Inflammatory macrophage (primary cell): ENCODE measurements around the gene RTCB.
A peak's percentile ranks its signal among the peaks of the same experiment; 100 is the strongest.
"Not testable (repeated sequence)": the region's sequence is repeated elsewhere in the genome, so short reads cannot be mapped to it uniquely, and the experiment has no call there.

Experiments
- DNase-seq, 2 donors: peaks; one replicate each; pipeline ENCODE4 v3.0.0-alpha.2; 2020 to 2022

RTCB gene

DNA sequence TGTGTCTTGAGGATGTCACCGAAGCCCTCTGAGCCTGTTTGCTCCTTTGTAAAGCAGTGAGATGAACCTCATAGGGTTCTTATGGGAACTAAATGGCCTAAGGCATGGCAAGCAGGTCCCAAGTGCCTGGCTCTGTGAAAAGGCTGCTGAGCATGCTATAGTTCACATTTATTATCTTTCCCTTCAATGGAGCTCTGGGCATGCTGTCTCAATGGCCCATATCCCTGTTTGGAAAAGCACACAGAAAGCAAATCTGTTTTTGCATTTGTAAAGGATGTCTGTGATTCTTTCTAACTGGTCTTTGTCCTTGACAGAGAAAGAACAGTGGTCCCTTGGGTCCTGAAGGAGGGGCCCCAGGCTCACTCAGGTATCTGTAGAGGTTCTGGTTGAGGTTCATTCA lies 26.4 kb downstream of the RTCB start:
- DNase-seq = no peak

DNA sequence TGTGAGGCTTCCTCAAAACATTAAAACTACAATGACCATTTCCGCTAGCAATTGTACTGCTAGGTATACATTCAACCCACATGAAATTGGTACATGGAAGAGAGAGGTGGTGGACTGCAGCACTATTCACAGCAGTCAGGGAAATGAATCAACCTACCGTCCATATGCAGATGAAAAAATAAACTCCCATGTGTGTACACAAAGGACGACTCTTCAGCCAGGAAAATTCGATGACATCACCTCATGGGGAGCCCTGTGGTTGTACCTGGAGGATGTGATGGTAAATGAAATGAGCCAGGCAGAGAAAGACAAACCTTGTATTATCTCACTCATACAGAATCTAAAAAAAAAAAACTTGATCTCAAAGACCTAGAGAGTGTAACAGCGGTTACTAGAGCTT lies 31.1 kb downstream of the RTCB start:
- DNase-seq = no peak

DNA sequence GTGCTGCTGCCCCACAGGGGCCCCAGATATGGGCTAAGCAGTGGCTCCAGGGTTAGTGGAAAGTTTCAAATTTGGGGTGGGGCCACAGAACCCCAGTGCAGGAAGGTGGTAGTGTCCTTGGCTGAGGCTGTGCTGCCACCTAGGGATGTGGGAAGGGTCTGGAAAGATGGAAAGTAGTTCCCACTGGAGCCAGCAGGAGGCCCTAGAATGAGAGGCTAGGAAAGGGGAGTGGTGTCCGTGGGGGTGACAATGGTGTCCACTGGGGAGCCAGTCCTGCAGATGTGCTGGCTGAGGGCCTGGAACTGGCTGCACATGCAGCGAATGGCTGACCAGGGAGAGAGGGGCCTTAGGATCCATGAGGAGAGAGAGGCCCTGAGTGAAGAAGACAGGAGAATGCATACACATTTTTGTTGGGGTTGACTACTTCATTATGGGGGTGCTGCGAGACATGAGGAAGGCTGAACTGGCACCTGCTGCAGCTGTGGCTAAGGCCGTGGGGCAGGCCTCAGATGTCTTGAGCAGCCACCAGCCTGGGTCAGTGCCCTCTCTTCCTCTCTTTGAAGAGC lies 33.3 kb downstream of the RTCB start:
- peak; percentile 42 to 50 for DNase-seq

DNA sequence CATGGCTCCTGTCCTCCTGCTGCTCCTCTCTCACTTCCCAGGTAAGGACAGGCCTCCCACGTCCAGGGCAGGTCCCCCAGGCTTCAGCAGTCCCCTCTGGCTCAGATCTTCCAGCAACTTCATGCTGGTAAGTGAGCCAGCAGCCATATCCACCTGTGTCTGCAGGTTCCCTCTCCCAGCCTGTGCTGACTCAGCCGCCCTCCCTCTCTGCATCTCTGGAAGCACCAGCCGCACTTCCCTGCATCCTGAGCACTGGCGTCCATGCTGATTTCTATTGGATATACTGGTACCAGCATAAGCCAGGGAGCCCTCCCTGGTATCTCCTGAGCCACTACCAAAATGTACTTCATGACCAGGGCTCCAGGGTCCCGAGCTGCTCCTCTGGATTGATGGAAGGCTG lies 35.4 kb downstream of the RTCB start:
- no peak for DNase-seq

DNA sequence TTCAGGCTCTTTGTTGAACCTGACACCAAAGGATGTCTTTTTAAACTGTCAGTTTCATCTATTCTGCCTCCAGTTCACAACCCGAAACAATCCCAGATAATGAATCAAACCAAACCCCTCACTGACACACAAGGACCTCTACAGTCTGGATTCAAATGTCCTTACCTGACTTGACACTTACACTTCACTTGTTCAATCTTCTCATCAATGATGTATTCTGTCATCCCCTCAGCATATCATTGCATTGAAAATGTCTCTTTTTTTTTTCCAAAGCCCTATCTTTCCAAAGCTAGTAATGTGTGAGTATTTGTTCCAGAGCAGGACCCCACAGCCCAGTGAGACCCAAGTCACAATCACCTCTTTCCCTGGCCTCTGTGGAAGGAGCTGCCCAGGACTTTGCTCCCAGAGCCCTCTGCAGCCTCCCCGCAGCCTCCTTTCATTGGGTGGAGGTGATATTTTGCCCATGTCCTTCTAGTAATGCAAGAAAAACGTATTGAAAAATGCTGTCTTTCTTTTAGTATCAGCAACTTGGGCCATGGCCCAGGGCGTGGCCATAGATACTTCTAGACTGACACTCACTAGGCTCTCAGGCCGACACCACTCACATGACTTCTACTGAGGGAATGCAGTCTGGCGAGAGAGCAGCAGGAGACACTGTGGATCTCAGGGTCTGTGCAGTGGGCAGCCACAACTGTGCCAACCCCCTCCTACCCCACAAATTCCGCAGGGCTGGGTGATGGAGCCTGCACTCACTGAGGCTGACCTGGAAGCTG lies 36.2 kb downstream of the RTCB start:
- DNase-seq = no peak

DNA sequence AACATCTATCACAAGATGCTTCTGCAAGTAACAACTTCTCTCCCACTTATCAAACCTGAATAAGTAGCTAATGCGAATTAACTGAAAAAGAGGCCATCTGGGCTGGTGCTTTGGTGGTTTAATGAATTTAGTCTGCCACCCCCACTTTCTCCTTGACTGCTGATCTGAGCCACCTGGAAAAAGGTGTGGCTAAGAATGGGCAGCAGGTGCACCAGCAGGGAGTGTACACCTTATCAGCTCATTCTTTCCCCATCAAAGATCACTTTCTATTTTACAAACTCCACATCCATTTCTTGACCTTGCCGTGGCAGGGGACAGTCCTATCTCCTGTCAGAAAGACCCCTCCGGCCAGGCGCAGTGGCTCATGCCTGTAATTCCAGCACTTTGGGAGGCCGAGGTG lies 47.8 kb downstream of the RTCB start:
- DNase-seq = no peak

DNA sequence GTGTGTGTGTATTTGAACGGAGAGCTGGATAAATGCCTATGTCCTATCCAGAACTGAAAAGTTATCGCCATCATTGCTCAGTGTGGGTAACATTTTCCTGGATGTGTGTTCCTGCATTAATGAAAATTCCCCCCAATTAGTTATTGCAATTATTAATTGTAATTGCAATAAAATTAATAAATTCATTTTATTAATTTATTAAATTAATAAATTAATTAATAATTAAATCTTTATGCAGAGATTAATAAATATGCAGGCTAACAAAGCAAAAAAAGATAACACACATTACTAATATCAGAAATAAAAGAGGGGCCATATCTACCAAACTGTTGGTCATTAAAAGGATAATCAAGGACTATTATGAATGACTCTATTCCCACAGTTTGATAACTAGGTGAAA lies 50.8 kb downstream of the RTCB start:
- DNase-seq = no peak

DNA sequence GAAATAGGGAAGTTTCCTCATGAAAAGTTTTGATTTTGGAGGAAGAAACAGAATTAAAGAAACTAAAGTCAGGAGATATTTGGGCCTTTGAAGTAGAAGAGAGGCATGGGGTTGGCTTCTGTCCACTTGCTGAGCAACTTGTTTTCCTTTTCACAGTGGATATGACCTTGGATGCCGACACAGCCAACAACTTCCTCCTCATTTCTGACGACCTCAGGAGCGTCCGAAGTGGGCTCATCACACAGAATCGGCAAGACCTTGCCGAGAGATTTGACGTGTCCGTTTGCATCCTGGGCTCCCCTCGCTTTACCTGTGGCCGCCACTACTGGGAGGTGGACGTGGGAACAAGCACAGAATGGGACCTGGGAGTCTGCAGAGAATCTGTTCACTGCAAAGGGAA lies 52.0 kb downstream of the RTCB start:
- DNase-seq = not testable (repeated sequence)

DNA sequence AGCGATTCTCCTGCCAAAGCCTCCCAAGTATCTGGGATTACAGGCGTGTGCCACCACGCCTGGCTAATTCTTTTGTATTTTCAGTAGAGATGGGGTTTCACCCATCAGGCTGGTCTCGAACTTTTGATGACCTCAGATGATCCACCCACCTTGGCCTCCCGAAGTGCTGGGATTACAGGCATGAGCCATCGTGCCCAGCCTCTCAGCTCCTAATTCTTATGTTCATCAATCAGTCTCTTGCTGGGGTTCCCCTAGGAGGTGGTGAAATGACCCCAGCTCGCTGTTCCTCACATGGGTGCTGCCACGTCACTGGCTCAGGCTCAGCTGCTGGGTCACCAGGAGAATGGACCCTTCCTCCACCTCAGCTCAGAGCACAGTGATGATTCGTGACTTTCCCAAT lies 54.5 kb downstream of the RTCB start, which contains the start of gene RFPL3:
RFPL3 (plus strand) TSS at position 301 of the 400 bp plus-strand sequence. CDS start 205 bp downstream, outside the sequence.
- DNase-seq = not testable (repeated sequence)

DNA sequence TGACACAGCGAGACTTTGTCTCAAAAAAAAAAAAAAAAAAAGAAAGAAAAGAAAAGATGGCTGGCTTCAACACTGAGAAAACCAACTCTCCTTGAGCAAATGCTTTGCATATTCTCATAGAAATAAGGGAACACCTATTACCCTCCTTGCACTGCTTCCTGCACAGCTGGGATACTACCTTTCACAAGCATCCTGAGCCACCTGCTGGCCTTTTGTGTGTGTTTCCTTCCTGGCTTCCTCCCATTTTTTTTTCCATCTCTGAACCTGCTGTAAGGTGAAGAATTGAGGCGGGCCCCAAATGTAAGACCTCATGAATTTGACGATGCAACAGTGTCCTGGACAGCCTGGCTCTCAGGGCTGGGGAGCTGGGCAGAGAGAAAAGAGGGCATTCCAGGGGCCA lies 56.3 kb downstream of the RTCB start:
- no peak for DNase-seq

DNA sequence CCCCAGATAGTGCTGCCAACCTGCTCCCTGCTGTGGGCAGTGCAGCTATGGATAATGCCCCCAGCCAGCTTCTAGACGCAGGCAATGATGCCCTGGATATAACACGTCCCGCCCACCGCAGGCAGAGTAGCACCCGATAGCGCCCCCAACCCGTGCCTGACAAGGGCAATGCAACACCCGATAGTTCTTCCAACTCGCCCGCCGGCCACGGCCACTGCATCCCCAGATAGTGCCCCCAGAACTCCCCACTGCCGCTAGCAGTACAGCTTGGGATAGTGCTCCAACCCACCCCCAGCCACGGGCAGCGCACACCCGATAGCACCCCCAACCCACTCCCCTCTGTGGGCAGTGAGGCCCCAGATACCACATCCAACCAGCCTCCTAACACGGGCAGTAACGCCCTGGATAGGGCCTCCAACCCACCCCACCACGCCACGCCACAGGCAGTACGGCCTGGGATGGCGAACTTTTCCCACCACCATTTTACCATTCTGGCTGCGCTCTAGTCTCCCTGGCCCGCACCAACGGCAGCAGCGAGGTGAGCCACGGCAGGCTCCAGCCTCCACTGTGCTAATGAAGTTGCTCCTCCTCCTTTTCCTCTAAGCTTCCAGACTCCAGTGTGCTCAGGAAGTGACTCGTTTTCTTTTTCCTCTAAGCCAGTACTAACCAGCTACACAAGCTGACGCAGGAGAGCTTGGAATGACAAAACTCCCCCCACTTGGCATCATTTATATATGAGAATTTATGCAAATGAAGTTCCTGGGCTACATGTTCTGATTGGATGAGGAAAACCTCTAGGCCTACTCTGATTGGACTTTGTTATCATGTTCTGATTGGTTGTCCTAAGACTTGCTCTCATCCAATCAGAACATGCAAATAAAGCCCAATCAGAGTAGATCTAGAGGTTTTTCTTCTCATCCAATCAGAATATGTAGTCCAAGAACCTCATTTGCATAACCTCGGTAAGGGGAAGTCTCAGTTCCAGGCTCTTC lies 57.4 kb downstream of the RTCB start:
- no peak for DNase-seq

DNA sequence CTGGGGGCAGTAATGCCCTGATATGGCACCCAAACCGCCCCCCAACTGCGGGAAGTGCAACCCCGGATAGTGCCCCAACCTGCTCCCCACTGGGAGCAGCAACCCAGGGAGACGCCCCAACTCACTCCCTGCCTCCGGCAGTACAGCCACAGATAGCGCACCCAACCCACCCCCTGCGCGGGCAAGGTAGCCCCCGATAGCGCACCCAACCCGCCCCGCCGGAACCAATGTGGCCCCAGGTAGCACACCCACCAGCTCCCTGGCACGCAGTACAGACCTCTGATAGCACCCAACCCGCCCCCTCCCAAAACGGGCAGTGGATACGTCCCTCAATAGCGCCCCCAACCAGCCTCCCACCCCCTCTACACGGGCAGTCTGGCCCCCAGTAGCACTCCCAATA lies 58.2 kb downstream of the RTCB start:
- no peak for DNase-seq

DNA sequence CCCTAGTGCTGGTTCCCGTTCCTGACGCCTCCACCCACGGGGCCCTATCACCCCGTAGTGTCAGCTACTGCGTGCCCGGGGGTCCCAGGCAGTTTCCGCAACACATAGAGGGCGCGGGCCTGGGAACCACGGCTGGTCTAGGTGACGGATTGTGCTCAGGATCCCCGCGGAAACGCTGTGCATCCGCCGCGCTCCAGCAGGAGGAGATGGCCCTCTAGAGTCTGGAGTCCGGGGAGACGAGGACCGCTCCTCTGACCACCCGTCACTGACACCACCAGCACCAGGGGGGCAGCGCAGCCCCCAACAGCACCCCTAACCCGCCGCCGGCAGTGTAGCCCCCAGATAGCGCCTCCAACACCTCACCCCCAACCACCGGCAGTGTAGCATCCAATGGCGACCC lies 58.8 kb downstream of the RTCB start:
- no peak for DNase-seq

DNA sequence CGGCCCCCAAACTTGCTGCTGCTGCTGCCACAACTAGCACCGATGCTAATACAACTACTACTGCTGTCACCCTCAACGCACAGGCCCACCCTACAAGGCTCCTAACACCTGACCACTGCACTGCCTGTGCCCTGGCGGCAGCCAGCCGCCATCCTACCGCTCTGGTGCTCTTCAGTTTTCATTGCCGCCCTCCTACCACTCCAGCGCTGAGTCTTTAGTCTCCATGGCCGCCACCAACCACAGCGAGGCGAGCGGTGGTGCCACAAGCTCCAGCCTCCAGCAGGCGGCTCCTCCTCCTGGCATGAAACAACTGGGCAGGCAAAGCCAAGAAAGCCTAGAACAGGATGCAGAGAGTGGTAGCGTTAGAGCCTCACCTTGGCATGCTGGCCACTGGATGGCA lies 59.4 kb downstream of the RTCB start:
- DNase-seq = no peak

DNA sequence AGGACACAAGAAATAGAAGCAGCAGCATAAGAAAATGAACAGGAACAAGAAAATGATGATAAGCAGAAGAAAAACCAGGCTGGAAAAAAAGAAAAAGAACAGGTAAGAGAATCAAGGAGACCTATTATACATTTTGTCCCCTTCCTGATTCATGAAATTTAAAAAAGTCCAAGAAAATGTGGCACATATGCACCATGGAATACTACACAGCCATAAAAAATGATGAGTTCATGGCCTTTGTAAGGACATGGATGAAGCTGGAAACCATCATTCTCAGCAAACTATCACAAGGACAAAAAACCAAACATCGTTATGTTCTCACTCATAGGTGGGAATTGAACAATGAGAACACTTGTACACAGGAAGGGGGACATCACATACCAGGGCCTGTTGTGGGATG lies 60.2 kb downstream of the RTCB start:
- DNase-seq = not testable (repeated sequence)

DNA sequence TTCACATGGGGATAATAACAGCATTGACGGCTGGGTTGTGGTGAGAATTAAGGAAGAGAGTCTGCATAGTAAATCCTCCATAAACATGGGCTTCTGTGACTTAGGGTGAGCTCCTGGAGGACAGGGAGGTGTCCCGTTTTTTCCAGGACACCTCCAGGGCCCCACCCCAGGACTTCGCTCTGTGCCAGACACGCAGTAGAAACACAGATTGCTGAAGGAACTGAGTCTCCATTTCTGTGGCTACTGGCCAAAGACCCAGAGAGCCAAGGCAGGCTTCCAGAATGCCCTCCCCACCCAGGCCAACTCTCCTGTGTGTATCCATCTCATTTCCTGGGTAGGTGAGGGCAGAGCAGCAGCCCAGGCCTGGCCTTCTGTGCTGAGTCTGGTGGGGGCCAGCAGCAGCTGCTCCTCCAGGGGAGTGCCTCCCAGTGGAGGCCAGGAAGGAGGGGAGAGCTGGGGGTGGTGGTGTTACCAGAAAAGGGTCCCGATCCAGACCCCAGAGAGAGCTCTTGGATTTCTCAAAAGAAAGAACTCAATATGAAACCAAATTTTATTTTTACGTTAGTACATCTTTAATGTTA lies 63.9 kb downstream of the RTCB start:
- DNase-seq = no peak

DNA sequence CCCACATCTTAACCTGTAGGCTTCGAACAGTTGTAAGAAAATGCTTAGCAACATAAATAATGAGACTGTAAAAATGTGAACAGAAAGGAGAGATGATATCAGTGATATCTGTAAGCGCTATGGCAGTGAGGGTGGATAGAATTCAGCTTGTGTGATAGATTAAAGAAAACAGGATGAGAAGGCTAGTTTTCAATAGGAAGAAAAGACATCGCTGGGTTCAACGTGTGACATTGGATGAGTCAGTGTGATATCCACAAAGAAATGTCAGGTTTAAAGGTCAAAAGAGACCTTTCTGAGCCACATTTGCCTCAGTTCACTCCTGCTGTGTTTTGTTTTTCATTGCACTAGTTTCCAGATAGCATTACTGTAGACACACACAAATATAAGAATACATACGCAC lies 68.1 kb downstream of the RTCB start:
- no peak for DNase-seq

DNA sequence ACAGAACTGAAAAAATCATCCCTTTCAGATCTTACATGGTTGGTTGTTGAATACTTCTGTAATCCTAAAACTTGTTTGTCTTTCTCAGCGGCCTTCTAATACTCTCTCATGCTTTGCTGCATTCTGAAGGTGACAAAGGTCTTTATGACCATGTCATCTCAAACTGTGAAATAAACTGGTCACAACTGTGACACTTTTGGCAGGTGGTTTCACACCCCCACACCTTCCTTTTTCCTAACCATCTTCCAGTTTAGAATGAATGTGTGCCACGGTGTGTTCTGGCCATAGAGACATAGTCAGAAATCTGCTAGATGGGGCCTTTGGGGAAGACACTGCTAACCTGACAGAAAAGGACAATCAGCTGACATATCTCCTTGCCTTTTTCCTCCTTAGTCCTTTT lies 69.1 kb downstream of the RTCB start:
- no peak for DNase-seq

DNA sequence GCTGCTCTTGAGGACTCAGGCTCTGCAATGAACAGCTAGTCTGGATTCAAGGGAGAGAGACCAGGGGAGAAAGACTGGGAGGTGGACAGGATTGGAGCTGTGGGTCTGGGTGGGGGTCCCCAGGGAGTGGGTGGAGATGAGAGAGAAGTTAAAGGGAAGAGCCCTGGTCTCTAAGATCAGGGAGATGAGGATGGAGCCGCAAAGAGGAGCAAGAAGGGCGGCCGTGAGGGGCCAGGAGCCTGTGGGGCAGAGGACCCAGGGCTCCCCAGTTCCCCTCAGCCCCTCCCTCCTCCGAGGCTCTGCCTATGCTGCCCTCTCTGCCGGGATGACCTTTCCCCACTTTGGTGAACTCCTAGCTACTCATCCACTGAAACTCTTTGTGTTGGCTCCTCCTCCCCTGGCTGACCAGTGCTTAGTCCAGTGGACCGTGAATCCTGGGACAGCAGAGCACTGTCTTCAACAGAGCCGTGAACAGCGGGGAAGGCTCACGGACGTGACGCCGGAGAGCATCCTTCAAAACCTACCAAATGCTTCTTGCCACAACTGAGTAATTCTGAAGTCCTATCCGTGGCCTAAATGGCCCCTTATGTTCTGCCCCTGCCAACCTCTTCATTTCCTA lies 70.8 kb downstream of the RTCB start:
- no peak for DNase-seq

DNA sequence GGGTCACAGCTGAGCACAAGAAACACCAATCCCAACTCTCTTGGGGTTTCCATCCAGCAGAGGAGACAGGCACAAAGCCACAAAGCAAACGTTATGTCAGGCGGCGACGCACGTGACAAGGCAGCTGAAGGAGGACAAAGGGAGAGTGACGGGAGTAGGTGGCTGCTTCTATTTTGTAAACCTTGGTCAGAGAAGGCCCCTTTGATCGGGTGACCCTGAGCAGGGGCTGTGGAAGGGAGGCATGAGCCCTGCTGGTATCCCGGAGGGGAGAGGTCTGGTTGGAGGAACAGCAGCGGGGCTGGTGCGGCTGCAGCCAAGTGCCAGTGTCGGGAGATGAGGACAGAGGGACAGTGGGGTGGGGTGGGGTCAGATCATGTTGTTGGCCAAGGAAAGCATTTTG lies 71.6 kb downstream of the RTCB start:
- no peak for DNase-seq

DNA sequence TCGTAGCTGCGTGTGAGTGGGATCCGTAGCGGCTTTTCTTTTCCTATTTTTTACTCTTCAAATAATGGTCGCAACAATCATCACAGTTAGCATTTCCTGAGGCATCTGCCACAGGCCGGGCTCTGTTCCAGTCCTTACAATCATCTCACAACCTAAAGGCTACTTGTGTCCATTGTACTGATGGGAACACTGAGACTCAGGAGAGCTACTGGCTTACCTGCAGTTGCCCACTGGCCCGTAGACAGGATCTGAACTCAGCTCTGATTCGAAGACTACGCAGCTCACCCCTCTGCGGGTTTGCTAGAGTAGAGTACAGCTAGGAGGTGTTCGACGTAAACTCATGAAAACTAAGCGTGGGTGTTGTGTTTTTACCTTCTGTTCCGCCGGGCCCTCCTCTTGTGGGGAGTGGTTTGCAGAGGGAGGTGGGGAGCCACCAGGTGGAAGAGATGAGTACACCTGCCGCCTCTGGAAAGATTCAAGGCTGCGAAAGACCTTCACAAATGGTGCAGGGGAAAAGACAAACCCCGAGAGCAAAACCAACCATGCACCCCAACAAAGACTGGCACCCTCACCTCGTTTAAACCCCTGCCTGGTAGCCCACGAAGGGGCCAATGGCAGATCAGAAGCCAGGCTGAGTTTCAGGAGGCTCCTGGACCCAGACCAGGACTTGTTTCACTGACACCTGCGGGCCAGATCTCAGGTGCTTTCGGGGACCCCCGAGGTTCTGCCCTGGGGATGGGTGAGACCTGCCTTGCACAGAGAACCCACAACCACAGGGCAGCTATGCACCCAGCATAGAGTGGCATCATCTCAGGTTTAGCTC lies 72.6 kb downstream of the RTCB start:
- DNase-seq = no peak

DNA sequence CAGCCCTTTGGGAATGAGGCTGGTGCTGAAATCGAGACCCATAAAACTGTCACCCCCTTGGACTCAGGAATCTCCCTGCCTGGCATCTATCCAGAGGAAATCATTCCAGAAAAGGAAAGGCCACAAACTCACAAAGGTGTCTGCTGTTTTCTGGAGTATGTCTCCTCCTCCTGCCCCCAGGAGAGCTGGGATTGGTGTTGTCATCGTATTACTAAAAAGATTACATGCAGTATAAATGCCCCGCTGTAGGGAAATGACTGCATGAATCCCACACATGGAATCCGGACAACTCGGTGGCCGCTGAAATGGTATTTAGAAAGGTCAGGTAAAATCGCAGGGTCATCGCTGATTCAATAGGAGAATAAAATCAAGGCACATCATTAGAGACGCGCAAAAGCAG lies 73.3 kb downstream of the RTCB start:
- DNase-seq = no peak
